Liver (tissue), 3 donors: ENCODE results near the gene SH3PXD2A.

Experiments
- CTCF ChIP-seq: fragments of 150-350 bp; IDR thresholded peaks from 2 replicates; pipeline ENCODE4 v1.5.1; 2017; ENCODE audit warnings: improper control_type of control experiment, low read depth, low read length; ENCODE audit not compliant: missing input control
- GABPA ChIP-seq, 2 donors: IDR thresholded peaks in 1 of 2; conservative IDR thresholded peaks in 1 of 2; 2 replicates each; pipeline ENCODE4 v1.6.1; 2016; ENCODE audit warnings: antibody characterized with exemption in 2 of 2, mild to moderate bottlenecking in 1 of 2, moderate library complexity in 1 of 2
- HNF4G ChIP-seq: IDR thresholded peaks from 2 replicates; pipeline ENCODE4 v1.6.1; 2016; ENCODE audit warnings: antibody characterized with exemption
- JUND ChIP-seq, 2 donors: IDR thresholded peaks; 2 replicates each; pipeline ENCODE4 v1.6.1; 2016; ENCODE audit warnings: antibody characterized with exemption in 2 of 2
- MAX ChIP-seq: IDR thresholded peaks from 2 replicates; pipeline ENCODE4 v1.6.1; 2016; ENCODE audit warnings: antibody characterized with exemption
- RAD21 ChIP-seq, 2 donors: IDR thresholded peaks; 2 replicates each; pipeline ENCODE4 v1.6.1; 2016; ENCODE audit warnings: antibody characterized with exemption in 2 of 2, mild to moderate bottlenecking in 2 of 2
- SP1 ChIP-seq: IDR thresholded peaks from 2 replicates; pipeline ENCODE4 v1.6.1; 2018; ENCODE audit warnings: antibody characterized with exemption, mild to moderate bottlenecking
- TAF1 ChIP-seq: conservative IDR thresholded peaks from 2 replicates; pipeline ENCODE4 v1.6.1; 2016; ENCODE audit warnings: antibody characterized with exemption, mild to moderate bottlenecking
- donor health status: healthy.
- donor health status: healthy.

GRCh38 chr10:103879409-103879808 is 24.0 kb upstream of the SH3PXD2A start:
- TF ChIP-seq SP1, result no peak
- no peak for TF ChIP-seq CTCF
- no peak for TF ChIP-seq HNF4G
- no peak for TF ChIP-seq MAX
- no peak for TF ChIP-seq JUND (IDR thresholded peaks at IDR 0.05)
- no peak for TF ChIP-seq TAF1
- TF ChIP-seq GABPA (IDR thresholded peaks at IDR 0.05 in 1 of 2, conservative IDR thresholded peaks at IDR 0.05 in 1 of 2), result no peak
- no peak for TF ChIP-seq RAD21 (IDR thresholded peaks at IDR 0.05)
